NCI-H2029 (cell line): ENCODE data around the gene NEK3.
"Not testable (repeated sequence)": the region's sequence is repeated elsewhere in the genome, so short reads cannot be mapped to it uniquely, and the experiment has no call there.

Experiments used
- DNase-seq: peaks from one replicate; lab custom pipeline; 2025; lab: John Stamatoyannopoulos, UW

The NEK3 gene

DNA sequence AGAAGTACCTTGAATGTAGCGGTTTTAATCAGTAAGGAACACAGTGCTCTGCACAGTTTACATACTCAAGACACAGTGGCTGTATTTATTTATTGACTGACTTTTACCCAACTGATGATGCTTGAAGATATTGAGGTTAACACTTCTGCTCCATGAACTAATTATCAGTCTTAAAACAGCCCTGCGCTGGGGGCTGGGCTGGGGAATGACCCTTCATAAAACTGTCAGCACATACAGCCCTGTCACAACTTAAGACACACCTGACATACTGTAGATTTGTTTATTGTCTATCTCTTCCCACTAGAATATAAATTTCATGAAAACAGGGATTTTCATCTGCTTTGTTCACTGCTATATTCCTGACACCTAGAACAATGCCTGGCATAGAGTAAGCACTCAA is 41.3 kb downstream of the NEK3 start:
- no peak for DNase-seq

DNA sequence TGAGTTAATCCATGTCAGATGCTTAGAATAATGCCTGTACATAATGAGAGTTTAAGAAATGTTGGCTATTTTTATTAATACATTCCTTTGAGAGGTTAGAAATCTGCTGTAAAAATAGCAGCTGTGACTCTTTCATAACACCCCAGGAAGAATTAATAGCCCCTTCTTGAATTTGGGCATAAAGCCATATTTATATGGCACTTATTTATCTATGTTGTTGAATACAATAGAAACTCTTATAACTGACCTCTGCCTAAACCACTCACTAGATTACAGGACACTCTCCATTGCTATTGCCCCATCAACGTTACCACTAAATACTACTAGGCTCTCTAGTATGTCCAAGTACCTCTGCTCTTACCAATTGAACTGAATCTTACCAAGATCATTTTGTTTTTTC is 46.8 kb downstream of the NEK3 start:
- no peak for DNase-seq

- DNase-seq, result no peak
Observed at GRCh38 chr13:52109116-52109670, 50.2 kb downstream of the NEK3 start.

- no peak for DNase-seq
Observed at GRCh38 chr13:52105841-52106240, 53.6 kb downstream of the NEK3 start.

- DNase-seq, result no peak
Observed at GRCh38 chr13:52104624-52105023, 54.8 kb downstream of the NEK3 start.

DNA sequence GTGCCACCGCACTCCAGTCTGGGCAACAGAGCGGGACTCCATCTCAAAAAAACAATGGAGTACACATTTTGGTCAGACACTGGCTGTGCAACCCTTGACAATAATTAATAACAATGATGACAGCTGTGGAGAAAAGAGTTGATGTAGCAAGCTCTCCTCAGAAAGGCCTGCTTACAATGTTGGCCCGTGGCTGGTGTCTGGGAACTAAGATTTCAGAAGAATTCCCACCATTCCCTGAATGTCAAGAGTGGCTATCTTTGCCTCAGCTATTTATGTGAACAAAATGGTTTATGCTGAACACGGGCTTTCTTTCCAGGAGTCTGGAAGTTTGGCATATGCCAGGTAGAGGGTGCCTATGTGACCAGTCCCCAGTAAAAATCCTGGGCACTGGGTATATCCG is 56.0 kb downstream of the NEK3 start:
- DNase-seq, result no peak

DNA sequence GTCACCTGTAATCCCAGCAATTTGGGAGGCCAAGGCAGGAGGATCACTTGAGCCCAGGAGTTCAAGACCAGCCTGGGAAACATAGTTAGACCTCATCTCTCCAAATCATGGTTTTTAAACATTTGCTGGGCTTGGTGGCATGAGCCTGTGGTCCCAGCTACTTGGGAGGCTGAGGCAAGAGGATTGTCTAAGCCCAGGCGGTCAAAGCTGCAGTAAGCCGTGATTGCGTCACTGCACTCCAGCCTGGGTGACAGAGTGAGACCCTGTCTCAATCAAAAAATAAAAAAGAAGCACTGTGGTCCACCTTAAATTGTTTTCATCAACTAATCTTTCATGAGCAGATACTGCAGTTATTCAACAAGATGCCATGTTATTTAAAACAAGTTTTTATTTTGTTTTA is 57.0 kb downstream of the NEK3 start:
- DNase-seq, result not testable (repeated sequence)

DNA sequence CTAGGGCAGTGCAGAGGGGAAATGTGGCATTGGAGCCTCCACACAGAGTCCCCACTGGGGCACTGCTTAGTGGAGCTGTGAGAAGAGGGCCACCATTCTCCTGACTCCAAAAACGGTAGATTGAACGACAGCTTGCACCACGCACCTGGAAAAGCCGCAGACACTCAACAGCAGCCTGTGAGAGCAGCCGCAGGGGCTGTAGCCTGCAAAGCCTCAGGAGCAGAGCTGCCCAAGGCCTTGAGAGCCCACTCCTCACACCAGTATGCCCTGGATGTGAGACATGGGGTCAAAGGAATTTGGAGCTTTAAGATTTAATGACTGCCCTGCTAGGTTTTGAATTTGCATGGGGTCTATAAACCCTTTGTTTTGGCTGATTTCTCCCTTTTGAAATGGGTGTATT is 62.2 kb downstream of the NEK3 start:
- DNase-seq, result no peak

GRCh38 chr13:52096748-52097147 is 62.6 kb downstream of the NEK3 start:
- no peak for DNase-seq

- no peak for DNase-seq
Observed at GRCh38 chr13:52096062-52096461, 63.3 kb downstream of the NEK3 start.

GRCh38 chr13:52092087-52092486 is 67.3 kb downstream of the NEK3 start:
- DNase-seq, result no peak

DNA sequence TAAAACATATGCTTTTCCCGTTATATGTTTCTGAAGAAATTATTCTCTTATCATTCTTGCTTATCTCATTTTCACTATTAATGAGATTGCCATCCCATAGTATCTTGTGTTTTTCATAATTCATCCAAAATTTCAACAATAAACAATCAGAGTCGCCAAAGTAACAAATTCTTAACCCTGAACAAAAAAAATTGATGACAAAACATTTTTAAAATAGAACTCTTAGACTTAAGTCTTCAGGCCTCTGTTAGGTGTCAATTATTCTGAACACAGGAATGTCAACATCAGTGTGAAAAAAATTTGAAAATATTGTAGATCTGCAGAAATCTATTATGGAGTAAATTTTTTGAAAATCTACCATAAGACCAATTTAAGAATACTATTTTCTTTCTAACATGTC is 67.9 kb downstream of the NEK3 start:
- no peak for DNase-seq

DNA sequence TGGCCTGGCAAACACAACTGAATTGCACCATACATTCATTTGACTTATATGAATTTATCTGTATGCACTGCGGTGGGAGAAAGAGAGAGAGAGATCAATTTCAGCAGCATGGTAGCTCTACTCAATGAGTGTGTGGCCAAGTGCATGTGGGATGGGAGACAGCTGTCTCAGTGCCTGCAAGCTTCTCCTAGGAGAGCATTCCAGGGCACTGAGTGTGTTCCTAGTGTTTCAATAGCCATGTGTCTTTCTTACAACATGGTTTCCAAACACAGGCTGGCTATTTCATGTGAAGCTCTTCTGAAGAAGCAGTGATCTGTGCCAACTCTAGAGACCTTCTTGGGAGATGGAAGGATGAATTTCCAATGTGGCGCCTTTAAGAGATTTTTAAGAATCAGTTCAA is 74.0 kb downstream of the NEK3 start:
- DNase-seq, result no peak

- DNase-seq, result not testable (repeated sequence)
Observed at GRCh38 chr13:52084981-52085380, 74.4 kb downstream of the NEK3 start.
